GM18508 (cell line): Measurements from ENCODE around the gene QKI.
"Not testable (repeated sequence)": the region's sequence is repeated elsewhere in the genome, so short reads cannot be mapped to it uniquely, and the experiment has no call there.

Experiments
- ATAC-seq: cut with Tn5 transposase; IDR thresholded peaks from one replicate; pipeline ENCODE4 v1.9.1; 2021; ENCODE audit warnings: moderate number of reproducible peaks; ENCODE audit not compliant: insufficient read depth, unreplicated experiment

QKI gene

GRCh38 chr6:163566056-163566455 lies 151.5 kb downstream of the QKI start:
- no peak for ATAC-seq

- no peak for ATAC-seq
Observed at GRCh38 chr6:163568275-163568674, 153.8 kb downstream of the QKI start.

GRCh38 chr6:163570579-163571231 lies 156.2 kb downstream of the QKI start:
- no peak for ATAC-seq

DNA sequence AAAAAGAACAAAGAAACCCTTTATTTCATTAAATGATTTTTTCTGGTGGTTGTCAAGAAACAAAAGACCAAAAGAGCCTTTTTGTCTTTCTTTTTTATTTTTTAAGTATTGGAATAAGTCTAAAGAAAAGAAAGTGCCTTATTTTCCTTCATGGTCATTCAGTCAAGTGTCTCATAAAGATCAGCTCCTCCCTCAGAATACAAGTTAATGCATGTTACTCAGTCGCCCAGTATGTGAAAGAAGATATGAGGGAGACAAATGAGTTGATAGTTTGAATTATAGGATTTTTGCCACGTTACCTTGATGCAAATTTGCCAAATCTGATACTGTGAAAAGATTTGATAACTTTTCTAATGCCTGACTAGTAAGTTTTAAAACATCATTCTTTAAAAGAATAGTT lies 157.2 kb downstream of the QKI start:
- ATAC-seq = no peak

- ATAC-seq = no peak
Observed at GRCh38 chr6:163572612-163573011, 158.1 kb downstream of the QKI start.

GRCh38 chr6:163573503-163574179 lies 159.1 kb downstream of the QKI start:
- ATAC-seq = no peak

- ATAC-seq = no peak
Observed at GRCh38 chr6:163576114-163576513, 161.6 kb downstream of the QKI start.

DNA sequence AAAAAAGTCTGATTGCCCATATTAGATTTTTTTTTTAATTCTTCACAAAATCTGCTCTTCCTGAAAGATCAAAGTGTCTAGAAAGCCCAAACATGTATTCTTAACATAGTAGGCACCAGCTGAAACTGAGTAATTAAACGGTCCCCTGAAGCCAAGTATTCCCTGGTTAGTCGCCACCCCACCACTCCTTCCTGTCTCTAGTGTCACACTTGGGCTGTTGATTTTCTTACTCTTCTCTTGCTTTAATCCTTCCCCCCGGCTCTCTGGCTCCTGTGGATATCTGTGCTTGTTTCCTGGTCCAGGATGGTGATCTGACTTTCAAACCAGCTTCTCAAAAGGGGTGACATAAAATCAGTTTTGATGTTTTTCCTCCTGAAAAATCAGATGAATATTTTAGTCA lies 162.9 kb downstream of the QKI start:
- no peak for ATAC-seq

DNA sequence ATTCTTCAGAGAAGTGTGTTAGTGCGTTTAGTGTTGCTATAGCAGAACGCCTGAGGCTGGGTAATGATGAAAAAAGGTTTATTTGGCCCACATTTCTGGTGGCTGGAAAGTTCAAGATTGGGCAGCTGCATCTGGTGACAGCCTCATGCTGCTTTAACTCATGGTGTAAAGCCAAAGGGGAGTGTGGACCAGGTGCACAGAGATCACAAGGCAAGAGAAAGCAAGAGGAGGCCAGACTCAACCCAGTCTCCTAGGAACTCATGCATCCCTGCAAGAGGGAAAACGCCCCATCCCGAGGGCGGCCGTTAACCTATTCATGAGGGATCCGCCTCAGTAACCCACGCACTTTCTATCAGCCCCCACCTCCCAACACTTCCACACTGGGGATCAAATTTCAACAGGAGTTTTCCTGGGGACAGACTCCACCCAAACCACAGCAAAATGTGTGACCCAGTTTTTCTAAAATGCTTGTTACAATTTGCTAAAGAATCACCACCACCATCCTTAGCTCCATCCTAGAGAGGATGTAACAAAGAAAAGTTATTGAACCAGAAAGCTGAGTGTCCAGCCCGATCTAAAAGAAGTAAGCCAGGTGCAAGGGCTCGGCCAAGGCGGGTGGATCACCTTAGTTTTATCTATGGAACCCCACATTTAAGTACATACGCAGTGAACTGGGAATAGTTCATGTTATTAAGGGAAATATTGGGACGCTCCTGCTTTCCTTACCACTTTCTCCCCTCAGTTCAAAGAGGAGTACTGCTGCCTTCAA lies 164.8 kb downstream of the QKI start:
- ATAC-seq = no peak

- ATAC-seq = no peak
Observed at GRCh38 chr6:163579880-163580295, 165.4 kb downstream of the QKI start.

GRCh38 chr6:163580311-163581030 lies 166.0 kb downstream of the QKI start:
- ATAC-seq = no peak

GRCh38 chr6:163583558-163583957 lies 169.0 kb downstream of the QKI start:
- no peak for ATAC-seq

- no peak for ATAC-seq
Observed at GRCh38 chr6:163585932-163586437, 171.5 kb downstream of the QKI start.

- no peak for ATAC-seq
Observed at GRCh38 chr6:163586888-163587287, 172.4 kb downstream of the QKI start.

- ATAC-seq = no peak
Observed at GRCh38 chr6:163588220-163588919, 173.9 kb downstream of the QKI start.

- no peak for ATAC-seq
Observed at GRCh38 chr6:163589387-163589786, 174.9 kb downstream of the QKI start.

- not testable (repeated sequence) for ATAC-seq
Observed at GRCh38 chr6:163590132-163590531, 175.6 kb downstream of the QKI start.

- ATAC-seq = no peak
Observed at GRCh38 chr6:163592872-163593271, 178.4 kb downstream of the QKI start.

DNA sequence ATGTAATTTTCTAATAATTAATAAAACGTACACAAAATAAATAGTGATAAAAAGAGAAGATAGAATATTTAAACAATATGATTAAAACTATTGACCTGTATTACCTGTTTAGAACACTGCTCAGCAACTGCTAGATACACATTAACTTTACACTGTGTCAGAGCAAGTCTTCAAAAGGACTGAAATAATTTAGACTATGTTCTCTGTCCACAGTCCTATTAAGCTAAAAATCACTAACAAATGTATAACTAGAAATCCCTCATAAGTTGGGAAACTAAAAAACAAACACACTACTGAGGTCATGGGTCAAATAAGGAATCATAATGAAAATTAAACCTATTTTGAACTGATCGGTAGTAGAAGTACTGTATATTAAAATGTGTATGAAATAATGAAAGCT lies 181.7 kb downstream of the QKI start:
- no peak for ATAC-seq

DNA sequence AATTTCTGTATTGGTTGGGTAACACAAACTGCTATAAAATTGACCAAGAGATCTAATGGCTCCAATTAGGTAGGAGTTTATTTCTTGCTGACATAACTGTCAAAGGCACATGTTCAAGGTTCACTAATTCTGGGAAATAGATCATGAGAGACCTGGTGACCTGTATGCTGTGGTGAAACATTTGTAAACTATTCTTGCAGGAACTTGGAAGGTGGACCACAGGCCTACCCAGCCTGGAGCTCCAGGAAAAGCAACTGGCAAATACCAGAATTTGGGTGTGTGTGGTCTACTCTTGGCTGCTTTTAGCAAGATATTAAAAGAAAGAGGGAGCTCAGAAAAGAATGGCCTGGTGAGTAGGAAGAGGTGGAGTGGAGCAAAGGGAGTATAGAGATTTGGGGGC lies 184.6 kb downstream of the QKI start:
- no peak for ATAC-seq
